WTC11 (cell line): ENCODE measurements around the gene NAB2. TPM values are rescaled to one million over a fixed set of nuclear protein-coding genes. Genes with fewer than 3 reads are reported as not detected.

Source experiments
- ATAC-seq: fragments of 200-7000 bp; cut with Tn5 transposase; 2 replicates; pipeline ENCODE4 v1.10.0; 2021; ENCODE audit warnings: mild to moderate bottlenecking, moderate library complexity
- CTCF ChIA-PET: fragments of 300-600 bp; sonication (Branson Sonifier 250); formaldehyde crosslinking; loops from one replicate; lab custom pipeline; 2021; ENCODE audit warnings: antibody characterized with exemption; lab: Charles Lee
- POLR2A ChIA-PET: fragments of 350-600 bp; sonication (Branson Sonifier 250); formaldehyde crosslinking; loops from one replicate; lab custom pipeline; 2021; ENCODE audit warnings: antibody characterized with exemption; lab: Charles Lee
- DNase-seq: peaks from one replicate; pipeline ENCODE4 v3.0.0; 2021; ENCODE audit warnings: low spot score
- H3K27ac Mint-ChIP-seq: 2 replicates; pipeline ENCODE4 v1.8.0; 2021; ENCODE audit warnings: mixed read lengths
- H3K27me3 Mint-ChIP-seq: 2 replicates; pipeline ENCODE4 v1.8.0; 2021; ENCODE audit warnings: low read depth, mild to moderate bottlenecking, moderate library complexity, mixed read lengths
- H3K36me3 Mint-ChIP-seq: 2 replicates; pipeline ENCODE4 v1.8.0; 2021; ENCODE audit warnings: mixed read lengths
- H3K4me1 Mint-ChIP-seq: 2 replicates; pipeline ENCODE4 v1.8.0; 2022; ENCODE audit warnings: mixed read lengths
- H3K4me3 Mint-ChIP-seq: 2 replicates; pipeline ENCODE4 v1.8.0; 2021; ENCODE audit warnings: mild to moderate bottlenecking, moderate library complexity, mixed read lengths
- H3K9me3 Mint-ChIP-seq: 2 replicates; pipeline ENCODE4 v1.8.0; 2021; ENCODE audit warnings: mixed read lengths
- ATF1 ChIP-seq: sonication (generic); formaldehyde crosslinking; IDR thresholded peaks from 2 replicates; pipeline ENCODE4 v1.8.1; 2023; ENCODE audit warnings: mild to moderate bottlenecking, moderate library complexity, missing genetic modification reagents
- CBFB ChIP-seq: sonication (generic); formaldehyde crosslinking; IDR thresholded peaks from 2 replicates; pipeline ENCODE4 v1.8.1; 2022; ENCODE audit warnings: mild to moderate bottlenecking, low read depth, missing genetic modification reagents
- CTCF ChIP-seq: fragments of 200-600 bp; IDR thresholded peaks from 2 replicates; pipeline ENCODE4 v1.8.0; 2022; ENCODE audit warnings: antibody characterized with exemption
- RORB ChIP-seq: fragments of 250-450 bp; sonication (Bioruptor Pico); IDR thresholded peaks from 2 replicates; pipeline ENCODE4 v1.9.0; 2021; ENCODE audit warnings: mild to moderate bottlenecking
- TEAD1 ChIP-seq: sonication (generic); formaldehyde crosslinking; IDR thresholded peaks from 2 replicates; pipeline ENCODE4 v1.8.0; 2022; ENCODE audit warnings: mild to moderate bottlenecking, missing genetic modification reagents
- TP53 ChIP-seq: sonication (generic); formaldehyde crosslinking; IDR thresholded peaks from 2 replicates; pipeline ENCODE4 v1.8.1; 2023; ENCODE audit warnings: mild to moderate bottlenecking, missing genetic modification reagents
- USF2 ChIP-seq: sonication (generic); formaldehyde crosslinking; IDR thresholded peaks from 2 replicates; pipeline ENCODE4 v1.8.1; 2023; ENCODE audit warnings: mild to moderate bottlenecking, missing genetic modification reagents, moderate library complexity
- ZMAT4 ChIP-seq: fragments of 250-450 bp; sonication (Bioruptor Pico); IDR thresholded peaks from 2 replicates; pipeline ENCODE4 v1.9.0; 2021; ENCODE audit warnings: mild to moderate bottlenecking
- ZNF671 ChIP-seq: fragments of 250-450 bp; sonication (Bioruptor Pico); IDR thresholded peaks from 2 replicates; pipeline ENCODE4 v1.8.0; 2021; ENCODE audit warnings: mild to moderate bottlenecking
- ZSCAN18 ChIP-seq: fragments of 250-450 bp; sonication (Bioruptor Pico); IDR thresholded peaks from 2 replicates; pipeline ENCODE4 v2.1.2; 2022; ENCODE audit warnings: mild to moderate bottlenecking, moderate library complexity
- total RNA-seq: library from RNA; stranded (reverse); gene quantifications from 3 replicates; pipeline ENCODE4 v1.2.3, GENCODE V29; 2021
- TF ChIP-seq, protein P1 (sequence below): sonication (generic); formaldehyde crosslinking; IDR thresholded peaks from 2 replicates; pipeline ENCODE4 v1.8.1; 2023; ENCODE audit warnings: mild to moderate bottlenecking, missing genetic modification reagents, borderline replicate concordance
- TF ChIP-seq, protein P2 (sequence below): sonication (generic); formaldehyde crosslinking; IDR thresholded peaks from 2 replicates; pipeline ENCODE4 v1.8.0; 2022; ENCODE audit warnings: missing genetic modification reagents
- TF ChIP-seq, protein P3 (sequence below): sonication (generic); formaldehyde crosslinking; IDR thresholded peaks from 2 replicates; pipeline ENCODE4 v1.8.0; 2023; ENCODE audit warnings: missing genetic modification reagents, mild to moderate bottlenecking, borderline replicate concordance
- TF ChIP-seq, protein P4 (sequence below): sonication (generic); formaldehyde crosslinking; IDR thresholded peaks from 2 replicates; pipeline ENCODE4 v1.8.1; 2023; ENCODE audit warnings: mild to moderate bottlenecking, missing genetic modification reagents

NAB2 gene
- total RNA-seq, 1 experiment from 2014 or later, result 20.5 TPM

DNA sequence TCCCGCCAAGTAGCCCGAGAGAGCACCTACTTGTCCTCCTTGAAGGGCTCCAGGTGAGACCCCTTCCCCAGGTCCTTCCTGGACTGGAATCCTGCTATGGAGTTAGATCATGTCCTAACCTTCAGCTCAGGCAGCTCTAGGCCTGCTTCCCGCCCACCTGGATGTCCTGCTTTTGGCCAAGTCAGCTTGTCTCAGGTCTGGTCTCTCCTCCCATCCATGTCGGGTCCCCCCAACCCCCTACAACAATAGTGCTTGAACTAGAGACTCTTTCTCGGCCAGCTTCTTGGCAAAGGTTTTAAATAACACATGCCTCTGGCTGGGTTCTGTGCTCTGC, 3.6 kb downstream of the NAB2 start:
- DNase-seq (no peak), ATAC-seq (no peak)
- H3K27me3 Mint-ChIP-seq, result no peaks in the 10 kb centered on the region; the same call in 1 of the 2 replicates
- ChIA-PET CTCF (interaction anchor here (0.6 to 8.7 kb wide), 14 partner anchors 8 to 495 kb away, joined by 3 to 219 read pairs (median 8); partner anchors contain the start of genes NEMP1 and STAT6), POLR2A (interaction anchor here (0.9 to 1.4 kb wide), 3 partner anchors 11 to 19 kb away, joined by 4 to 11 read pairs (median 5); partner anchors contain the start of genes NEMP1 and STAT6)
- no peak overlapping the region for H3K4me3 Mint-ChIP-seq
- TF ChIP-seq ATF1 (CRISPR knock-in tag) (no peak), CTCF (no peak), TEAD1 (CRISPR knock-in tag) (no peak), ZNF671 (CRISPR knock-in tag) (no peak), ZMAT4 (CRISPR knock-in tag) (no peak), RORB (CRISPR knock-in tag) (no peak), ZSCAN18 (CRISPR knock-in tag) (no peak)
- TF ChIP-seq, protein P1, sequence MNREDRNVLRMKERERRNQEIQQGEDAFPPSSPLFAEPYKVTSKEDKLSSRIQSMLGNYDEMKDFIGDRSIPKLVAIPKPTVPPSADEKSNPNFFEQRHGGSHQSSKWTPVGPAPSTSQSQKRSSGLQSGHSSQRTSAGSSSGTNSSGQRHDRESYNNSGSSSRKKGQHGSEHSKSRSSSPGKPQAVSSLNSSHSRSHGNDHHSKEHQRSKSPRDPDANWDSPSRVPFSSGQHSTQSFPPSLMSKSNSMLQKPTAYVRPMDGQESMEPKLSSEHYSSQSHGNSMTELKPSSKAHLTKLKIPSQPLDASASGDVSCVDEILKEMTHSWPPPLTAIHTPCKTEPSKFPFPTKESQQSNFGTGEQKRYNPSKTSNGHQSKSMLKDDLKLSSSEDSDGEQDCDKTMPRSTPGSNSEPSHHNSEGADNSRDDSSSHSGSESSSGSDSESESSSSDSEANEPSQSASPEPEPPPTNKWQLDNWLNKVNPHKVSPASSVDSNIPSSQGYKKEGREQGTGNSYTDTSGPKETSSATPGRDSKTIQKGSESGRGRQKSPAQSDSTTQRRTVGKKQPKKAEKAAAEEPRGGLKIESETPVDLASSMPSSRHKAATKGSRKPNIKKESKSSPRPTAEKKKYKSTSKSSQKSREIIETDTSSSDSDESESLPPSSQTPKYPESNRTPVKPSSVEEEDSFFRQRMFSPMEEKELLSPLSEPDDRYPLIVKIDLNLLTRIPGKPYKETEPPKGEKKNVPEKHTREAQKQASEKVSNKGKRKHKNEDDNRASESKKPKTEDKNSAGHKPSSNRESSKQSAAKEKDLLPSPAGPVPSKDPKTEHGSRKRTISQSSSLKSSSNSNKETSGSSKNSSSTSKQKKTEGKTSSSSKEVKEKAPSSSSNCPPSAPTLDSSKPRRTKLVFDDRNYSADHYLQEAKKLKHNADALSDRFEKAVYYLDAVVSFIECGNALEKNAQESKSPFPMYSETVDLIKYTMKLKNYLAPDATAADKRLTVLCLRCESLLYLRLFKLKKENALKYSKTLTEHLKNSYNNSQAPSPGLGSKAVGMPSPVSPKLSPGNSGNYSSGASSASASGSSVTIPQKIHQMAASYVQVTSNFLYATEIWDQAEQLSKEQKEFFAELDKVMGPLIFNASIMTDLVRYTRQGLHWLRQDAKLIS (CRISPR knock-in tag), result no peak
- H3K36me3 Mint-ChIP-seq, result peaks cover 31% of the 10 kb centered on the region
- peaks cover 37% of the 10 kb centered on the region for H3K4me1 Mint-ChIP-seq
- H3K27ac Mint-ChIP-seq, result peak overlapping the region; percentile 45; the same call in 1 of the 2 replicates
- H3K9me3 Mint-ChIP-seq, result no peaks in the 10 kb centered on the region

GRCh38 chr12:57092876-57093414, 4.0 kb downstream of the NAB2 start:
- ChIA-PET POLR2A (interaction anchor here (1.2 to 1.9 kb wide), 5 partner anchors 11 to 23 kb away, joined by 5 to 26 read pairs (median 7); partner anchors contain the start of genes NEMP1 and STAT6), CTCF (interaction anchor here (0.5 to 8.7 kb wide), 20 partner anchors 9 to 496 kb away, joined by 3 to 219 read pairs (median 7); partner anchors contain the start of genes NEMP1, STAT6 and TAC3)
- DNase-seq (no peak), ATAC-seq (no peak)
- H3K27me3 Mint-ChIP-seq, result no peaks in the 10 kb centered on the region; the same call in 1 of the 2 replicates
- peaks cover 37% of the 10 kb centered on the region for H3K4me1 Mint-ChIP-seq
- H3K36me3 Mint-ChIP-seq, result peaks cover 31% of the 10 kb centered on the region
- peak overlapping the region; percentile 45; the same call in 1 of the 2 replicates for H3K27ac Mint-ChIP-seq
- no peak overlapping the region for H3K4me3 Mint-ChIP-seq
- H3K9me3 Mint-ChIP-seq, result no peaks in the 10 kb centered on the region
- TF ChIP-seq, protein P2, sequence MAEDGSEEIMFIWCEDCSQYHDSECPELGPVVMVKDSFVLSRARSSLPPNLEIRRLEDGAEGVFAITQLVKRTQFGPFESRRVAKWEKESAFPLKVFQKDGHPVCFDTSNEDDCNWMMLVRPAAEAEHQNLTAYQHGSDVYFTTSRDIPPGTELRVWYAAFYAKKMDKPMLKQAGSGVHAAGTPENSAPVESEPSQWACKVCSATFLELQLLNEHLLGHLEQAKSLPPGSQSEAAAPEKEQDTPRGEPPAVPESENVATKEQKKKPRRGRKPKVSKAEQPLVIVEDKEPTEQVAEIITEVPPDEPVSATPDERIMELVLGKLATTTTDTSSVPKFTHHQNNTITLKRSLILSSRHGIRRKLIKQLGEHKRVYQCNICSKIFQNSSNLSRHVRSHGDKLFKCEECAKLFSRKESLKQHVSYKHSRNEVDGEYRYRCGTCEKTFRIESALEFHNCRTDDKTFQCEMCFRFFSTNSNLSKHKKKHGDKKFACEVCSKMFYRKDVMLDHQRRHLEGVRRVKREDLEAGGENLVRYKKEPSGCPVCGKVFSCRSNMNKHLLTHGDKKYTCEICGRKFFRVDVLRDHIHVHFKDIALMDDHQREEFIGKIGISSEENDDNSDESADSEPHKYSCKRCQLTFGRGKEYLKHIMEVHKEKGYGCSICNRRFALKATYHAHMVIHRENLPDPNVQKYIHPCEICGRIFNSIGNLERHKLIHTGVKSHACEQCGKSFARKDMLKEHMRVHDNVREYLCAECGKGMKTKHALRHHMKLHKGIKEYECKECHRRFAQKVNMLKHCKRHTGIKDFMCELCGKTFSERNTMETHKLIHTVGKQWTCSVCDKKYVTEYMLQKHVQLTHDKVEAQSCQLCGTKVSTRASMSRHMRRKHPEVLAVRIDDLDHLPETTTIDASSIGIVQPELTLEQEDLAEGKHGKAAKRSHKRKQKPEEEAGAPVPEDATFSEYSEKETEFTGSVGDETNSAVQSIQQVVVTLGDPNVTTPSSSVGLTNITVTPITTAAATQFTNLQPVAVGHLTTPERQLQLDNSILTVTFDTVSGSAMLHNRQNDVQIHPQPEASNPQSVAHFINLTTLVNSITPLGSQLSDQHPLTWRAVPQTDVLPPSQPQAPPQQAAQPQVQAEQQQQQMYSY (CRISPR knock-in tag), result no peak
- TF ChIP-seq, protein P3, sequence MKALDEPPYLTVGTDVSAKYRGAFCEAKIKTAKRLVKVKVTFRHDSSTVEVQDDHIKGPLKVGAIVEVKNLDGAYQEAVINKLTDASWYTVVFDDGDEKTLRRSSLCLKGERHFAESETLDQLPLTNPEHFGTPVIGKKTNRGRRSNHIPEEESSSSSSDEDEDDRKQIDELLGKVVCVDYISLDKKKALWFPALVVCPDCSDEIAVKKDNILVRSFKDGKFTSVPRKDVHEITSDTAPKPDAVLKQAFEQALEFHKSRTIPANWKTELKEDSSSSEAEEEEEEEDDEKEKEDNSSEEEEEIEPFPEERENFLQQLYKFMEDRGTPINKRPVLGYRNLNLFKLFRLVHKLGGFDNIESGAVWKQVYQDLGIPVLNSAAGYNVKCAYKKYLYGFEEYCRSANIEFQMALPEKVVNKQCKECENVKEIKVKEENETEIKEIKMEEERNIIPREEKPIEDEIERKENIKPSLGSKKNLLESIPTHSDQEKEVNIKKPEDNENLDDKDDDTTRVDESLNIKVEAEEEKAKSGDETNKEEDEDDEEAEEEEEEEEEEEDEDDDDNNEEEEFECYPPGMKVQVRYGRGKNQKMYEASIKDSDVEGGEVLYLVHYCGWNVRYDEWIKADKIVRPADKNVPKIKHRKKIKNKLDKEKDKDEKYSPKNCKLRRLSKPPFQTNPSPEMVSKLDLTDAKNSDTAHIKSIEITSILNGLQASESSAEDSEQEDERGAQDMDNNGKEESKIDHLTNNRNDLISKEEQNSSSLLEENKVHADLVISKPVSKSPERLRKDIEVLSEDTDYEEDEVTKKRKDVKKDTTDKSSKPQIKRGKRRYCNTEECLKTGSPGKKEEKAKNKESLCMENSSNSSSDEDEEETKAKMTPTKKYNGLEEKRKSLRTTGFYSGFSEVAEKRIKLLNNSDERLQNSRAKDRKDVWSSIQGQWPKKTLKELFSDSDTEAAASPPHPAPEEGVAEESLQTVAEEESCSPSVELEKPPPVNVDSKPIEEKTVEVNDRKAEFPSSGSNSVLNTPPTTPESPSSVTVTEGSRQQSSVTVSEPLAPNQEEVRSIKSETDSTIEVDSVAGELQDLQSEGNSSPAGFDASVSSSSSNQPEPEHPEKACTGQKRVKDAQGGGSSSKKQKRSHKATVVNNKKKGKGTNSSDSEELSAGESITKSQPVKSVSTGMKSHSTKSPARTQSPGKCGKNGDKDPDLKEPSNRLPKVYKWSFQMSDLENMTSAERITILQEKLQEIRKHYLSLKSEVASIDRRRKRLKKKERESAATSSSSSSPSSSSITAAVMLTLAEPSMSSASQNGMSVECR (CRISPR knock-in tag), result no peak
- TF ChIP-seq TP53 (CRISPR knock-in tag), result no peak
- TF ChIP-seq USF2 (CRISPR knock-in tag), result no peak
- TF ChIP-seq, protein P4, sequence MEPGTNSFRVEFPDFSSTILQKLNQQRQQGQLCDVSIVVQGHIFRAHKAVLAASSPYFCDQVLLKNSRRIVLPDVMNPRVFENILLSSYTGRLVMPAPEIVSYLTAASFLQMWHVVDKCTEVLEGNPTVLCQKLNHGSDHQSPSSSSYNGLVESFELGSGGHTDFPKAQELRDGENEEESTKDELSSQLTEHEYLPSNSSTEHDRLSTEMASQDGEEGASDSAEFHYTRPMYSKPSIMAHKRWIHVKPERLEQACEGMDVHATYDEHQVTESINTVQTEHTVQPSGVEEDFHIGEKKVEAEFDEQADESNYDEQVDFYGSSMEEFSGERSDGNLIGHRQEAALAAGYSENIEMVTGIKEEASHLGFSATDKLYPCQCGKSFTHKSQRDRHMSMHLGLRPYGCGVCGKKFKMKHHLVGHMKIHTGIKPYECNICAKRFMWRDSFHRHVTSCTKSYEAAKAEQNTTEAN (CRISPR knock-in tag), result no peak
- no peak for TF ChIP-seq CBFB
